ENCODE data around the gene DSG4.

GRCh38 chr18:31396796-31397612 lies 20.4 kb downstream of the DSG4 start:
- no peak for TF ChIP-seq POLR2A (IDR thresholded peaks at IDR 0.05)
- TF ChIP-seq CTCF (IDR thresholded peaks at IDR 0.05 in 4 of 5, conservative IDR thresholded peaks at IDR 0.05 in 1 of 5), result no peak
